Vagina (tissue), 2 donors: Measurements from ENCODE around the gene RAD23A.

Experiments used
- POLR2A ChIP-seq, 2 donors: fragments of 450-650 bp; IDR thresholded peaks; one replicate each; pipeline ENCODE4 v1.6.1; 2017; ENCODE audit warnings: antibody characterized with exemption in 2 of 2, mild to moderate bottlenecking in 2 of 2, moderate library complexity in 2 of 2
- POLR2AphosphoS5 ChIP-seq, 2 donors: sonication (generic); formaldehyde crosslinking; IDR thresholded peaks; one replicate each; pipeline ENCODE4 v1.9.0; 2017; ENCODE audit warnings: antibody characterized with exemption in 2 of 2, mild to moderate bottlenecking in 2 of 2, low read depth in 1 of 2; ENCODE audit not compliant: insufficient read depth in 1 of 2
- TF ChIP-seq, protein P1 (sequence below), 3 experiments: fragments of 450-650 bp in 2 of 3; fragments of 200-600 bp in 1 of 3; sonication (generic) in 1 of 3; IDR thresholded peaks; one replicate each; pipeline ENCODE4 v1.5.1; 2017 to 2019; ENCODE audit warnings: antibody characterized with exemption in 3 of 3, mild to moderate bottlenecking in 2 of 3, moderate library complexity in 2 of 3

DNA sequence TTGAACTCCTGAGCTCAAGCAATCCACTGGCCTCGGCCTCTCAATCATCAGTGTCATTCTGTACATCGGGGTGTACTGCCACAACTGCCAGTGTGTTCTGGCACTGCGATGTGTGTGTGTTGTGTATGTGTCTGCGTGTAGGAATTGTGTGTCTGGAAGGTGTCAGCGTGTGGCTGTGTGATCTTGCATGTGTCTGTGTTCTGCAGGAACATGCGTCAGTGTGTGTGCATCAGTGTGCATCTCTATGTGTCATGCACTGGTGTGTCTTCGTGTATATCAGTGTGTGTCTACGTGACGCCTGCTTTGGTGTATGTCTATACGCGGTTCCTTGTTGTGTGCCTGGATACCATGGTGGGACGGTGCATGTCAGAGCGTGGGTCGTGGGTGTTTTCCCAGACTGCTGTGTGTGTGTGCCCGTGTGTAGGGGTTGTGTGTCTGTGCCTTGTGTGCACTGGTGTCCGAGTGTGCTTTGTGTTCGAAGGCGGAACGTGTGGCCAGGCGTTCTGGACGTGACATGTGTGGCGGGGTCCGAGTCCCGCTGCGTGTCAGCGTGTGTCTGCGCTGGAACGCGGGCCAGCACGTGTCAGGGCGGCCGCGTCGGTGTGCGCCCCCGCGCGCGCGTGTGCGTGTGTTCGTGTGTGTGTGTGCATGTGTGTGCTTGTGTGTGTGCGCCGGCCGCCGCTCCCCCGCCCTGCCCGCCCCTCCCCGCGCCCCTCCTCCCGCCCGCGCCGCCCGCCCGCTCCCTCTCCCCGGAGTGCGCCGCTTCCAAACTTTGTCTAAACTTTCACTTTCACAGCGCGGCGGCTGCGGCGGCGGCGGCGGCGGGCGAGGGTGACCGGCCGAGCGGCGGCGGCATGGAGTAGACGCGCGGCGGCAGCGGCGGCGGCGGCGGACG lies 49.3 kb downstream of the RAD23A start, which contains the start of gene NFIX:
- TF ChIP-seq, protein P1, sequence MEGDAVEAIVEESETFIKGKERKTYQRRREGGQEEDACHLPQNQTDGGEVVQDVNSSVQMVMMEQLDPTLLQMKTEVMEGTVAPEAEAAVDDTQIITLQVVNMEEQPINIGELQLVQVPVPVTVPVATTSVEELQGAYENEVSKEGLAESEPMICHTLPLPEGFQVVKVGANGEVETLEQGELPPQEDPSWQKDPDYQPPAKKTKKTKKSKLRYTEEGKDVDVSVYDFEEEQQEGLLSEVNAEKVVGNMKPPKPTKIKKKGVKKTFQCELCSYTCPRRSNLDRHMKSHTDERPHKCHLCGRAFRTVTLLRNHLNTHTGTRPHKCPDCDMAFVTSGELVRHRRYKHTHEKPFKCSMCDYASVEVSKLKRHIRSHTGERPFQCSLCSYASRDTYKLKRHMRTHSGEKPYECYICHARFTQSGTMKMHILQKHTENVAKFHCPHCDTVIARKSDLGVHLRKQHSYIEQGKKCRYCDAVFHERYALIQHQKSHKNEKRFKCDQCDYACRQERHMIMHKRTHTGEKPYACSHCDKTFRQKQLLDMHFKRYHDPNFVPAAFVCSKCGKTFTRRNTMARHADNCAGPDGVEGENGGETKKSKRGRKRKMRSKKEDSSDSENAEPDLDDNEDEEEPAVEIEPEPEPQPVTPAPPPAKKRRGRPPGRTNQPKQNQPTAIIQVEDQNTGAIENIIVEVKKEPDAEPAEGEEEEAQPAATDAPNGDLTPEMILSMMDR (IDR thresholded peaks at IDR 0.05) = no peak
- peak in 1 of 2 donors; percentile 29 for TF ChIP-seq POLR2A (IDR thresholded peaks at IDR 0.05)
- peak in 1 of 2 donors; percentile 33 for TF ChIP-seq POLR2AphosphoS5 (IDR thresholded peaks at IDR 0.05; ENCODE audit: insufficient read depth in 1 of 2, low read depth in 1 of 2)
